Measurements from ENCODE around the gene RAC3.

Gene RAC3

GRCh38 chr17:82024859-82025258 lies 6.6 kb upstream of the RAC3 start:
- no peak for TF ChIP-seq CTCF (IDR thresholded peaks at IDR 0.05; ENCODE audit: insufficient read depth, low read length, poor library complexity, severe bottlenecking)
- H3K36me3 ChIP-seq (ENCODE audit: control insufficient read depth, insufficient read depth, low read length), result no peaks in the 10 kb centered on the region; the same call in none of the 2 replicates
- H3K27me3 ChIP-seq (replicated peaks; ENCODE audit: control insufficient read depth, insufficient read depth, low read length), result no peaks in the 10 kb centered on the region
- H3K4me3 ChIP-seq (replicated peaks; ENCODE audit: low read depth, low read length), result no peak overlapping the region
- no peak for DNase-seq (ENCODE audit: extremely low read depth, insufficient read length)

GRCh38 chr17:82025401-82026107 lies 5.9 kb upstream of the RAC3 start:
- no peak for TF ChIP-seq CTCF (IDR thresholded peaks at IDR 0.05; ENCODE audit: insufficient read depth, low read length, poor library complexity, severe bottlenecking)
- Histone ChIP-seq H3K36me3 (ENCODE audit: control insufficient read depth, insufficient read depth, low read length) (no peaks in the 10 kb centered on the region; the same call in none of the 2 replicates), H3K27me3 (replicated peaks; ENCODE audit: control insufficient read depth, insufficient read depth, low read length) (no peaks in the 10 kb centered on the region), H3K4me3 (replicated peaks; ENCODE audit: low read depth, low read length) (no peak overlapping the region)
- DNase-seq (ENCODE audit: extremely low read depth, insufficient read length), result no peak

- DNase-seq (ENCODE audit: extremely low read depth, insufficient read length), result no peak
- no peak for TF ChIP-seq CTCF (IDR thresholded peaks at IDR 0.05; ENCODE audit: insufficient read depth, low read length, poor library complexity, severe bottlenecking)
- Histone ChIP-seq H3K4me3 (replicated peaks; ENCODE audit: low read depth, low read length) (no peak overlapping the region), H3K27me3 (replicated peaks; ENCODE audit: control insufficient read depth, insufficient read depth, low read length) (no peaks in the 10 kb centered on the region), H3K36me3 (ENCODE audit: control insufficient read depth, insufficient read depth, low read length) (no peaks in the 10 kb centered on the region; the same call in none of the 2 replicates)
These were observed 3.2 kb upstream of the RAC3 start for GRCh38 chr17:82028246-82028645.

GRCh38 chr17:82028966-82029365 lies 2.5 kb upstream of the RAC3 start:
- no peak for TF ChIP-seq CTCF (IDR thresholded peaks at IDR 0.05; ENCODE audit: insufficient read depth, low read length, poor library complexity, severe bottlenecking)
- no peaks in the 10 kb centered on the region for H3K27me3 ChIP-seq (replicated peaks; ENCODE audit: control insufficient read depth, insufficient read depth, low read length)
- no peak for DNase-seq (ENCODE audit: extremely low read depth, insufficient read length)
- H3K4me3 ChIP-seq (replicated peaks; ENCODE audit: low read depth, low read length), result no peak overlapping the region
- H3K36me3 ChIP-seq (ENCODE audit: control insufficient read depth, insufficient read depth, low read length), result no peaks in the 10 kb centered on the region; the same call in none of the 2 replicates

GRCh38 chr17:82029391-82029790 lies 2.1 kb upstream of the RAC3 start:
- Histone ChIP-seq H3K36me3 (ENCODE audit: control insufficient read depth, insufficient read depth, low read length) (no peaks in the 10 kb centered on the region; the same call in none of the 2 replicates), H3K4me3 (replicated peaks; ENCODE audit: low read depth, low read length) (no peak overlapping the region), H3K27me3 (replicated peaks; ENCODE audit: control insufficient read depth, insufficient read depth, low read length) (no peaks in the 10 kb centered on the region)
- TF ChIP-seq CTCF (IDR thresholded peaks at IDR 0.05; ENCODE audit: insufficient read depth, low read length, poor library complexity, severe bottlenecking), result no peak
- no peak for DNase-seq (ENCODE audit: extremely low read depth, insufficient read length)

All from GM06990 (cell line).